OCI-LY1 (cell line): Measurements from ENCODE around the gene ST6GALNAC6.

Source experiments
- CTCF ChIP-seq: fragments of 200-600 bp; sonication (generic), shearing (Covaris generic); IDR thresholded peaks from 2 replicates; pipeline ENCODE4 v1.5.1; 2017; ENCODE audit warnings: mild to moderate bottlenecking, antibody characterized with exemption, low read length, moderate library complexity, mixed read lengths
- EZH2 ChIP-seq: fragments of 200-600 bp; sonication (generic), shearing (Covaris generic); IDR thresholded peaks from 2 replicates; pipeline ENCODE4 v1.8.0; 2017; ENCODE audit warnings: borderline replicate concordance, mixed run types, mild to moderate bottlenecking, antibody characterized with exemption, low read length, moderate library complexity, mixed read lengths

GRCh38 chr9:127837346-127837745 is 62.1 kb downstream of the ST6GALNAC6 start:
- TF ChIP-seq CTCF = no peak
- no peak for TF ChIP-seq EZH2
